Neural progenitor cell (in vitro differentiated cells): ENCODE data around the gene ISM2. TPM values are rescaled to one million over a fixed set of nuclear protein-coding genes. Genes with fewer than 3 reads are reported as not detected.

Experiments
- DNase-seq: peaks from one replicate; pipeline ENCODE4 v3.0.0-alpha.2; 2016; ENCODE audit warnings: low spot score
- H2AFZ ChIP-seq: fragments of 200-600 bp; sonication (generic); replicated peaks from 2 replicates; pipeline ENCODE4 v1.6.1; 2016; ENCODE audit warnings: antibody characterized with exemption
- H3F3A ChIP-seq: fragments of 200-600 bp; sonication (generic); 2 replicates; pipeline ENCODE4 v1.6.1; 2016; ENCODE audit warnings: antibody characterized with exemption, low read depth
- H3K27ac ChIP-seq: fragments of 200-600 bp; sonication (generic); 2 replicates; pipeline ENCODE4 v1.5.1; 2016; ENCODE audit warnings: mild to moderate bottlenecking
- H3K27me3 ChIP-seq: fragments of 200-600 bp; sonication (generic); 2 replicates; pipeline ENCODE4 v1.6.1; 2016; ENCODE audit warnings: mild to moderate bottlenecking, moderate library complexity
- H3K36me3 ChIP-seq: fragments of 200-600 bp; sonication (generic); 2 replicates; pipeline ENCODE4 v1.5.1; 2016
- H3K4me1 ChIP-seq: fragments of 200-600 bp; sonication (generic); 2 replicates; pipeline ENCODE4 v1.6.1; 2016; ENCODE audit warnings: mixed run types
- H3K4me2 ChIP-seq: fragments of 200-600 bp; sonication (generic); 2 replicates; pipeline ENCODE4 v1.6.1; 2016
- H3K4me3 ChIP-seq: fragments of 200-600 bp; sonication (generic); 2 replicates; pipeline ENCODE4 v1.5.1; 2016
- H3K79me2 ChIP-seq: fragments of 200-600 bp; sonication (generic); 2 replicates; pipeline ENCODE4 v1.6.1; 2016; ENCODE audit warnings: low read depth
- H3K9ac ChIP-seq: fragments of 200-600 bp; sonication (generic); 2 replicates; pipeline ENCODE4 v1.6.1; 2016
- H3K9me3 ChIP-seq: fragments of 200-600 bp; sonication (generic); 2 replicates; pipeline ENCODE4 v1.5.1; 2016; ENCODE audit warnings: low read depth
- H4K20me1 ChIP-seq: fragments of 200-600 bp; sonication (generic); 2 replicates; pipeline ENCODE4 v1.6.1; 2016; ENCODE audit warnings: low read depth
- H3K27ac Mint-ChIP-seq: 3 replicates; pipeline ENCODE4 v1.8.0; 2021; ENCODE audit warnings: mixed read lengths
- H3K27me3 Mint-ChIP-seq: 2 replicates; pipeline ENCODE4 v1.8.0; 2022; ENCODE audit warnings: low read depth, mild to moderate bottlenecking, inconsistent platforms, moderate library complexity, mixed read lengths; ENCODE audit not compliant: insufficient read depth
- H3K36me3 Mint-ChIP-seq: 3 replicates; pipeline ENCODE4 v1.8.0; 2021; ENCODE audit warnings: mixed read lengths
- H3K4me1 Mint-ChIP-seq: 3 replicates; pipeline ENCODE4 v1.8.0; 2021; ENCODE audit warnings: mixed read lengths
- H3K4me3 Mint-ChIP-seq: 3 replicates; pipeline ENCODE4 v1.8.0; 2021; ENCODE audit warnings: mild to moderate bottlenecking, moderate library complexity, mixed read lengths
- H3K9me3 Mint-ChIP-seq: 3 replicates; pipeline ENCODE4 v1.8.0; 2020; ENCODE audit warnings: mixed read lengths
- EZH2 ChIP-seq: fragments of 200-600 bp; sonication (generic); IDR thresholded peaks from 2 replicates; pipeline ENCODE4 v1.6.1; 2017; ENCODE audit warnings: antibody characterized with exemption, mild to moderate bottlenecking, moderate library complexity
- EZH2phosphoT487 ChIP-seq: fragments of 200-600 bp; sonication (generic); IDR thresholded peaks from 2 replicates; pipeline ENCODE4 v1.6.1; 2017; ENCODE audit warnings: antibody characterized with exemption
- total RNA-seq: library from RNA; depleted of rRNA; stranded (reverse); fragments of >200 nt; gene quantifications from 2 replicates; pipeline ENCODE4 v1.2.3, GENCODE V29; 2015; ENCODE audit warnings: low replicate concordance
- TF ChIP-seq, protein P1 (sequence below): fragments of 200-600 bp; sonication (generic); IDR thresholded peaks from 2 replicates; pipeline ENCODE4 v1.5.1; 2017; ENCODE audit warnings: antibody characterized with exemption, mild to moderate bottlenecking

Gene ISM2
- total RNA-seq, 1 donor from 2014 or later = 0.07 TPM

GRCh38 chr14:77478796-77479195, 19.8 kb downstream of the ISM2 start:
- H3K36me3 ChIP-seq = no peaks in the 10 kb centered on the region
- H3K4me1 ChIP-seq = no peaks in the 10 kb centered on the region
- no peak overlapping the region for H3K27ac ChIP-seq
- H3K36me3 Mint-ChIP-seq = no peaks in the 10 kb centered on the region
- H3K27me3 Mint-ChIP-seq = peaks cover 8% of the 10 kb centered on the region
- H3K4me2 ChIP-seq = no peak overlapping the region
- H3K9me3 ChIP-seq = no peaks in the 10 kb centered on the region
- no peak overlapping the region for H3K9ac ChIP-seq
- H4K20me1 ChIP-seq = no peaks in the 10 kb centered on the region
- H2AFZ ChIP-seq = no peak overlapping the region
- H3K27me3 ChIP-seq = no peaks in the 10 kb centered on the region
- no peaks in the 10 kb centered on the region for H3K9me3 Mint-ChIP-seq
- H3K27ac Mint-ChIP-seq = no peak overlapping the region
- no peak overlapping the region for H3K4me3 ChIP-seq
- H3K4me3 Mint-ChIP-seq = no peak overlapping the region
- no peak for DNase-seq
- no peaks in the 10 kb centered on the region for H3F3A ChIP-seq
- H3K4me1 Mint-ChIP-seq = no peaks in the 10 kb centered on the region
- no peaks in the 10 kb centered on the region for H3K79me2 ChIP-seq
- TF ChIP-seq EZH2phosphoT487 = no peak
- TF ChIP-seq, protein P1, sequence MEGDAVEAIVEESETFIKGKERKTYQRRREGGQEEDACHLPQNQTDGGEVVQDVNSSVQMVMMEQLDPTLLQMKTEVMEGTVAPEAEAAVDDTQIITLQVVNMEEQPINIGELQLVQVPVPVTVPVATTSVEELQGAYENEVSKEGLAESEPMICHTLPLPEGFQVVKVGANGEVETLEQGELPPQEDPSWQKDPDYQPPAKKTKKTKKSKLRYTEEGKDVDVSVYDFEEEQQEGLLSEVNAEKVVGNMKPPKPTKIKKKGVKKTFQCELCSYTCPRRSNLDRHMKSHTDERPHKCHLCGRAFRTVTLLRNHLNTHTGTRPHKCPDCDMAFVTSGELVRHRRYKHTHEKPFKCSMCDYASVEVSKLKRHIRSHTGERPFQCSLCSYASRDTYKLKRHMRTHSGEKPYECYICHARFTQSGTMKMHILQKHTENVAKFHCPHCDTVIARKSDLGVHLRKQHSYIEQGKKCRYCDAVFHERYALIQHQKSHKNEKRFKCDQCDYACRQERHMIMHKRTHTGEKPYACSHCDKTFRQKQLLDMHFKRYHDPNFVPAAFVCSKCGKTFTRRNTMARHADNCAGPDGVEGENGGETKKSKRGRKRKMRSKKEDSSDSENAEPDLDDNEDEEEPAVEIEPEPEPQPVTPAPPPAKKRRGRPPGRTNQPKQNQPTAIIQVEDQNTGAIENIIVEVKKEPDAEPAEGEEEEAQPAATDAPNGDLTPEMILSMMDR = no peak
- TF ChIP-seq EZH2 = no peak

DNA sequence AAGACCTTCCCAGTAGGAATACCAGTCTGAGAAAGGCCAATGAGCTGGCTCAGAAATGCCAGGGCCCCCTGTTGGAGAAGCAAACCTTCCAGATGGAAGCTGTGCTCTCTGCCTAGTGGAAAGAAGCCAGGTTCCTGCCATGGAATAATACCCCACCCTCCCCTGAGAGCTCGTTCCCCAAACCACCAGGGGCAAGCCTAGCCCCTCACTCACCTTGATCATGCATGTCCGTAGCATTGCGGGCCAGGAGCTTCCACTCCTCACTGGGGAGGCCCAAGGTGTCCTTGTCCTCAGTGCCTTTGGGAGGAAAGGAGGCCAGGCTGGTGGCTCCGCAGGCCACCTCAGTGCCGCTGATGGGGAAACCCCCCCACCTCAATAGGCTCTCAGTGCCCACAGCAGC, 20.6 kb downstream of the ISM2 start:
- Histone ChIP-seq H3K27me3 (no peaks in the 10 kb centered on the region), H3K9me3 (no peaks in the 10 kb centered on the region), H3K27ac (no peak overlapping the region), H3K36me3 (no peaks in the 10 kb centered on the region), H3K4me1 (no peaks in the 10 kb centered on the region), H3K9ac (no peak overlapping the region), H2AFZ (no peak overlapping the region), H4K20me1 (no peaks in the 10 kb centered on the region), H3K4me3 (no peak overlapping the region), H3F3A (no peaks in the 10 kb centered on the region), H3K4me2 (no peak overlapping the region), H3K79me2 (no peaks in the 10 kb centered on the region)
- Mint-ChIP-seq H3K4me3 (no peak overlapping the region), H3K27me3 (peaks cover 8% of the 10 kb centered on the region), H3K4me1 (no peaks in the 10 kb centered on the region), H3K27ac (no peak overlapping the region), H3K36me3 (no peaks in the 10 kb centered on the region), H3K9me3 (no peaks in the 10 kb centered on the region)
- no peak for DNase-seq
- TF ChIP-seq EZH2phosphoT487 (no peak), EZH2 (no peak)
- TF ChIP-seq, protein P1 = no peak

DNA sequence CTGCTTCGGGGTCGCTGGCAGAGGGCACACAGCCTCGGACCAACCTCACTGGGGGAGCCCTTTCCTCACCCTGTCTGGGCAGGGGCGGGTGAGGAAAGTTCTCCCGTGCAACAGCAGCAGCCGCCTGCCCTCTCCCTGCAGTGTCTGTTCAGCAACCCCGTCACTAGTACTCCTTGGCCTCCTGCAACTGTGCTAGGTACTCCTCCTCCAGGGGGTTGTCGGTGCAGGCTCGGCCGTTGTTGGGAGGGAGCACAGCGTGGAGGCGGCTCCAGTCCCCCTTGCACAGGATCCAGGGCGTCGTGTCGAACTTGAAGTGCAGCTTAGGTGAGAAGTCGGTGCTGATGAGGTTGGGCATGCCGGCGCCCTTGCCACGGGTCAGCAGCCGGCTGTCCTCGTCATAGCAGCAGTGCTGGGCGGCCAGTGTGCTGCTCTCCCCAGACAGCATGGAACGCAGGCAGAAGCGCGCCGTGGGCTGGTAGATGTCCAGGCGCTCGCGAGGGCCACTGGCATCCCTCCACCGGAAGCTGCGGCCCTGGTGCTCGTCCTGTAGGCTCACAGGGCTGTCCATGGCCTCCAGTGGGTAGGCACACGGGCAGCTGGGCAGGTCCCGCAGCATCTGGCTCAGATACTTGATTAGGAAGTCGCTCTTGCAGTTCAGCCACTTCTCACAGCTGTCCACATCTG, 23.0 kb downstream of the ISM2 start:
- H4K20me1 ChIP-seq = no peaks in the 10 kb centered on the region
- TF ChIP-seq, protein P1 = no peak
- no peaks in the 10 kb centered on the region for H3F3A ChIP-seq
- Mint-ChIP-seq H3K4me1 (no peaks in the 10 kb centered on the region), H3K4me3 (no peak overlapping the region), H3K9me3 (no peaks in the 10 kb centered on the region), H3K36me3 (no peaks in the 10 kb centered on the region), H3K27ac (peak overlapping the region; percentile 72), H3K27me3 (peaks cover 8% of the 10 kb centered on the region)
- H3K27ac ChIP-seq = no peak overlapping the region
- H3K4me3 ChIP-seq = no peak overlapping the region
- no peaks in the 10 kb centered on the region for H3K27me3 ChIP-seq
- no peak for DNase-seq
- no peaks in the 10 kb centered on the region for H3K36me3 ChIP-seq
- no peak overlapping the region for H2AFZ ChIP-seq
- H3K9me3 ChIP-seq = no peaks in the 10 kb centered on the region
- no peaks in the 10 kb centered on the region for H3K79me2 ChIP-seq
- no peak overlapping the region for H3K4me2 ChIP-seq
- peaks cover 2% of the 10 kb centered on the region for H3K4me1 ChIP-seq
- H3K9ac ChIP-seq = no peak overlapping the region
